Right lobe of liver (tissue), 6 donors: ENCODE results near the gene HTRA1. TPM values are rescaled to one million over a fixed set of nuclear protein-coding genes. Genes with fewer than 3 reads are reported as not detected.
A peak's percentile ranks its signal among the peaks of the same experiment; 100 is the strongest.

Experiments
- ATAC-seq, 4 donors: fragments of 200-7000 bp; cut with Tn5 transposase; one replicate each; pipeline ENCODE4 v1.9.1; 2020; ENCODE audit warnings: mild to moderate bottlenecking in 4 of 4, moderate library complexity in 4 of 4
- DNase-seq, 3 donors: peaks; one replicate each; pipeline ENCODE4 v3.0.0-alpha.2; 2020
- H3K27ac ChIP-seq, 3 donors: fragments of 200-600 bp; one replicate each; pipeline ENCODE4 v1.8.0; 2022
- H3K27me3 ChIP-seq, 2 donors: fragments of 200-600 bp; one replicate each; pipeline ENCODE4 v1.8.0; 2022
- H3K36me3 ChIP-seq, 4 donors: fragments of 200-600 bp; sonication (generic) in 1 of 4; one replicate each; pipeline versions ENCODE4 v1.5.1 to v1.8.0; 2017 to 2022; ENCODE audit warnings: control low read depth in 1 of 4
- H3K4me1 ChIP-seq, 4 donors: fragments of 200-600 bp; sonication (generic) in 1 of 4; one replicate each; pipeline versions ENCODE4 v1.5.1 to v1.8.0; 2017 to 2022; ENCODE audit warnings: control low read depth in 1 of 4
- H3K4me3 ChIP-seq, 3 donors: fragments of 200-600 bp; one replicate each; pipeline ENCODE4 v1.8.0; 2022
- H3K9me3 ChIP-seq, 4 donors: fragments of 200-600 bp; sonication (generic) in 1 of 4; one replicate each; pipeline versions ENCODE4 v1.5.1 to v1.8.0; 2017 to 2022; ENCODE audit warnings: control low read depth in 1 of 4
- POLR2A ChIP-seq: fragments of 450-650 bp; IDR thresholded peaks from one replicate; pipeline ENCODE4 v1.6.1; 2017; ENCODE audit warnings: antibody characterized with exemption, mild to moderate bottlenecking
- WGBS: methylation state at CpG from one replicate; pipeline ENCODE4 v1.1.6; 2018; ENCODE audit warnings: low coverage, low lambda C conversion rate; ENCODE audit not compliant: insufficient coverage; ENCODE audit errors: missing lambda C conversion rate; 5-methylcytosine and 5-hydroxymethylcytosine counted together
- intact Hi-C, 2 donors: fragments of 100-400 bp; cut with DNase I; formaldehyde crosslinking; loops; one replicate each; pipeline versions ENCODE4 v1.11.2 to v1.14.1; 2022
- total RNA-seq, 6 experiments: library from RNA; depleted of rRNA in 2 of 6; stranded (reverse); fragments of >200 nt in 2 of 6; fragmentation: NEBNext Ultra II Directional in 3 of 6; extraction: Animal tissue kit (Norgen Biotek cat#: 25700) in 3 of 6; gene quantifications; one replicate each; pipeline versions ENCODE4 v1.1.0 to v1.2.4, GENCODE V29; 2016 to 2023
- TF ChIP-seq, protein P1 (sequence below), 4 donors: fragments of 200-600 bp in 3 of 4; fragments of 450-650 bp in 1 of 4; IDR thresholded peaks; one replicate each; pipeline versions ENCODE4 v1.5.1 to v1.8.0; 2016 to 2022; ENCODE audit warnings: antibody characterized with exemption in 4 of 4, mild to moderate bottlenecking in 2 of 4
- donor health status: DM: no; HTN: yes; CAD: no.
- donor health status: DM: no; HTN: no; CAD: no.
- donor health status: DM: no; HTN: no; CAD: no.
- donor health status: DM: no; HTN: yes; CAD: no.
- donor health status: DM: no; HTN: yes; CAD: no.

The HTRA1 gene
- total RNA-seq, 6 experiments from 2014 or later = 91.9 to 224 (median 134) TPM

- Histone ChIP-seq H3K36me3 (no peaks in the 10 kb centered on the region), H3K9me3 (no peaks in the 10 kb centered on the region), H3K4me1 (peaks cover 0 to 2% (median 0%) of the 10 kb centered on the region in 4 donors), H3K27me3 (no peaks in the 10 kb centered on the region), H3K4me3 (no peak overlapping the region), H3K27ac (no peak overlapping the region)
- no CpG with 5 or more reads among the region's 5 CpGs for WGBS
- ATAC-seq (no peak), DNase-seq (no peak)
- TF ChIP-seq, protein P1, sequence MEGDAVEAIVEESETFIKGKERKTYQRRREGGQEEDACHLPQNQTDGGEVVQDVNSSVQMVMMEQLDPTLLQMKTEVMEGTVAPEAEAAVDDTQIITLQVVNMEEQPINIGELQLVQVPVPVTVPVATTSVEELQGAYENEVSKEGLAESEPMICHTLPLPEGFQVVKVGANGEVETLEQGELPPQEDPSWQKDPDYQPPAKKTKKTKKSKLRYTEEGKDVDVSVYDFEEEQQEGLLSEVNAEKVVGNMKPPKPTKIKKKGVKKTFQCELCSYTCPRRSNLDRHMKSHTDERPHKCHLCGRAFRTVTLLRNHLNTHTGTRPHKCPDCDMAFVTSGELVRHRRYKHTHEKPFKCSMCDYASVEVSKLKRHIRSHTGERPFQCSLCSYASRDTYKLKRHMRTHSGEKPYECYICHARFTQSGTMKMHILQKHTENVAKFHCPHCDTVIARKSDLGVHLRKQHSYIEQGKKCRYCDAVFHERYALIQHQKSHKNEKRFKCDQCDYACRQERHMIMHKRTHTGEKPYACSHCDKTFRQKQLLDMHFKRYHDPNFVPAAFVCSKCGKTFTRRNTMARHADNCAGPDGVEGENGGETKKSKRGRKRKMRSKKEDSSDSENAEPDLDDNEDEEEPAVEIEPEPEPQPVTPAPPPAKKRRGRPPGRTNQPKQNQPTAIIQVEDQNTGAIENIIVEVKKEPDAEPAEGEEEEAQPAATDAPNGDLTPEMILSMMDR (IDR thresholded peaks at IDR 0.05) = no peak
- no peak for TF ChIP-seq POLR2A
- intact Hi-C loops = no loop called here
These were observed 16.1 kb downstream of the HTRA1 start for GRCh38 chr10:122477436-122477835.

GRCh38 chr10:122478971-122479370 is 17.6 kb downstream of the HTRA1 start:
- Histone ChIP-seq H3K27me3 (no peaks in the 10 kb centered on the region), H3K27ac (no peak overlapping the region), H3K9me3 (no peaks in the 10 kb centered on the region), H3K36me3 (no peaks in the 10 kb centered on the region), H3K4me3 (no peak overlapping the region), H3K4me1 (peaks cover 0 to 2% (median 0%) of the 10 kb centered on the region in 4 donors)
- TF ChIP-seq POLR2A = no peak
- TF ChIP-seq, protein P1 (IDR thresholded peaks at IDR 0.05) = no peak
- intact Hi-C loops = no loop called here
- no peak for DNase-seq
- ATAC-seq = no peak
- WGBS = 69% methylated on average over 7 of the region's 7 CpGs

GRCh38 chr10:122480146-122480833 is 18.9 kb downstream of the HTRA1 start:
- ATAC-seq (no peak), DNase-seq (peak in 1 of 3 donors; percentile 16)
- intact Hi-C loops = no loop called here
- TF ChIP-seq, protein P1 (IDR thresholded peaks at IDR 0.05) = no peak
- TF ChIP-seq POLR2A = no peak
- H3K27me3 ChIP-seq = no peaks in the 10 kb centered on the region
- WGBS = 93% methylated on average over 5 of the region's 10 CpGs
- no peak overlapping the region for H3K27ac ChIP-seq
- no peak overlapping the region for H3K4me3 ChIP-seq
- peaks cover 0 to 2% (median 0%) of the 10 kb centered on the region in 4 donors for H3K4me1 ChIP-seq
- H3K36me3 ChIP-seq = no peaks in the 10 kb centered on the region
- H3K9me3 ChIP-seq = no peaks in the 10 kb centered on the region

DNA sequence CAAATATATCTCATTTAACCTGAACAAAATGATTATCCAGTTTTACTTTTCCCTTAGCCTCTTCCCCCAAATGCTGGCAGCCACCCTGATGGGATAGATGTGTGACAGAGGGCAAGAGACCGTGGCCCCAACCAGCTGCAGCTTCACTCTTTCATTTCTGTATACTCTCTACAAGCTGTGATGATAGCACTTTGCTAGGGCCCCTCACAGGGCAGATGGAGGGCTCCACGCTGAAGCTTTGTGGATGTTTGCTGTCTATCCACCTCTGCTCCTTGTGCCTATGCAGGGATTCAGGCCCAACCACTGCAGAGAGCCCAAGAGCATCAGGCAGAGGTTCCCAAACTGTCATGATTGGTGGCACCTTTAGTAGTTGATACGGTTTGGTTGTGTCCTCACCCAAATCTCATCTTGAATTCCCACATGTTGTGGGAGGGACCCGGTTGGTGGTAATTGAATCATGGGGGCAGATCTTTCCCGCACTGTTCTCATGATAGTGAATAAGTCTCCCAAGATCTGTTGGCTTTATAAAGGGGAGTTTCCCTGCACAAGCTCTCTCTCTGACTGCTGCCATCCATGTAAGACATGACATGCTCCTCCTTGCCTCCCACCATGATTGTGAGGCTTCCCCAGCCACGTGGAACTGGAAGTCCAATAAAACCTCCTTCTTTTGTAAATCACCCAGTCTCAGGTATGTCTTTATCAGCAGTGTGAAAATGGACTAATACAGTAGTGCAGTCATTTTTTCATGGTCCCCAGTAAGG is 20.1 kb downstream of the HTRA1 start:
- 94% methylated on average over 2 of the region's 6 CpGs for WGBS
- TF ChIP-seq, protein P1 (IDR thresholded peaks at IDR 0.05) = no peak
- no peak for TF ChIP-seq POLR2A
- ATAC-seq = no peak

More for the DNA sequence above, 20.1 kb downstream of the HTRA1 start:
- Histone ChIP-seq H3K27ac (no peak overlapping the region), H3K27me3 (no peaks in the 10 kb centered on the region), H3K9me3 (no peaks in the 10 kb centered on the region), H3K4me1 (no peaks in the 10 kb centered on the region), H3K36me3 (no peaks in the 10 kb centered on the region), H3K4me3 (no peak overlapping the region)
- DNase-seq = peak in 1 of 3 donors; percentile 23
- intact Hi-C loops = no loop called here
